ENCODE measurements around the gene BMF. TPM values are rescaled to one million over a fixed set of nuclear protein-coding genes. Genes with fewer than 3 reads are reported as not detected.
"Not testable (repeated sequence)": the region's sequence is repeated elsewhere in the genome, so short reads cannot be mapped to it uniquely, and the experiment has no call there.

Gene BMF
- total and polyA plus RNA-seq, 2 of the 4 experiments (the other 2 are of a cell fraction): 2.4 to 2.9 TPM

DNA sequence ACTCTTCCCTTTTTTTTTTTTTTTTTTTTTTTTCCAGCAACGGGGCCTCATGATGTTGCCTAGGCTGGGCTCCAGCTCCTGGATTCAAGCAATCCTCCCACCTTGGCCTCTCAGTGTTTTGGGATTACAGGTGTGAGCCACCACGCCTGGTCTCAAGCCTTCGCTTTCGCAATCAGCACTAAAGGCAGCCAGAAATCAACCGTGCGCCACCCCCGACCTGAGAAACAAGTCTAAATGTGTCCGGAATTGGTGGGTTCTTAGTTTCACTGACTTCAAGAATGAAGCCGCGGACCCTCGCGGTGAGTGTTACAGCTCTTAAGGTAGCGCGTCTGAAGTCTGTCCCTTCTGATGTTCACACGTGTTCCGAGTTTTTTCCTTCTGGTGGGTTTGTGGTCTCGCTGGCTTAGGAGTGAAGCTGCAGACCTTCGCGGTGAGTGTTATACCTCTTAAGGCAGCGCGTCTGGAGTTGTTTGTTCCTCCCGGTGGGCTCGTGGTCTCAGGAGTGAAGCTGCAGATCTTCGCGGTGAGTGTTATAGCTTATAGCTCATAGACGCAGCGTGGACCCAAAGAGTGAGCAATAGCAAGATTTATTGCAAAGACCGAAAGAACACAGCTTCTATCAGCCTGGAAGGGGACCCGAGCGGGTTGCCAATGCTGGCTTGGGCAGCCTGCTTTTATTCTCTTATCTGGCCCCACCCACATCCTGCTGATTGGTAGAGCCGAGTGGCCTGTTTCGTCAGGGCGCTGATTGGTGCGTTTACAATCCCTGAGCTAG is 34.8 kb downstream of the BMF start:
- H3K4me1 ChIP-seq (ENCODE audit: control insufficient read depth, insufficient read depth, low read length); H3K79me1 ChIP-seq (ENCODE audit: low read depth in 1 of 2, low read length in 2 of 2); H4K8ac ChIP-seq (ENCODE audit: low read depth in 2 of 2, low read length in 2 of 2); H4K20me1 ChIP-seq (ENCODE audit: insufficient read depth, low read length); H3K4me3 ChIP-seq (ENCODE audit: insufficient read depth, low read depth, low read length); H3K56ac ChIP-seq (ENCODE audit: extremely low read depth, insufficient read depth, low read length); H3K9me3 ChIP-seq (ENCODE audit: control insufficient read depth, insufficient read depth, low read length); H3K9me1 ChIP-seq (ENCODE audit: insufficient read depth, low read length); intact Hi-C loops (cut with micrococcal nuclease); H2AFZ ChIP-seq (replicated peaks; ENCODE audit: low read length, poor library complexity); H3K27me3 ChIP-seq (ENCODE audit: control insufficient read depth, insufficient read depth, low read length); H4K5ac ChIP-seq (ENCODE audit: low read depth, low read length); H2BK20ac ChIP-seq (ENCODE audit: low read depth, low read length); H2AK5ac ChIP-seq (ENCODE audit: low read depth, low read length); H3K18ac ChIP-seq (ENCODE audit: low read depth, low read length); BruUV-seq (replicated peaks); H3K27ac ChIP-seq (ENCODE audit: insufficient read depth, low read length); H2BK120ac ChIP-seq (ENCODE audit: low read depth, low read length); dilution Hi-C loops (cut with HindIII; ENCODE audit: low sequenced_read_pairs, unreplicated experiment); ATAC-seq (ENCODE audit: low read depth); H2BK15ac ChIP-seq (ENCODE audit: low read depth, low read length); CTCF ChIA-PET; DNase-seq; H3K36me3 ChIP-seq (ENCODE audit: control insufficient read depth, insufficient read depth, low read length); H3K4me2 ChIP-seq (ENCODE audit: low read depth, low read length); H3K23ac ChIP-seq (ENCODE audit: low read depth, low read length); H2BK5ac ChIP-seq (ENCODE audit: low read depth, low read length, poor library complexity, severe bottlenecking); H3K4ac ChIP-seq (ENCODE audit: low read depth, low read length); in situ Hi-C loops (cut with MboI; ENCODE audit: low sequenced_read_pairs); H2AK9ac ChIP-seq (replicated peaks; ENCODE audit: low read depth, low read length, poor library complexity); H4K91ac ChIP-seq (ENCODE audit: insufficient read depth, low read depth, low read length); POLR2A ChIA-PET (ENCODE audit: unreplicated experiment); H3K14ac ChIP-seq (replicated peaks; ENCODE audit: low read depth, low read length); H3K9ac ChIP-seq (ENCODE audit: low read depth, low read length): not testable (repeated sequence)
- TF ChIP-seq CEBPB (IDR thresholded peaks at IDR 0.05; ENCODE audit: low read depth, low read length): peak; percentile 39; the same call in 1 of the 2 replicates
- 90% methylated on average over 6 of the region's 34 CpGs; no CpG with 5 or more reads in 1 of the 2 experiments for WGBS, 2 experiments (ENCODE audit: extremely low coverage in 2 of 2, insufficient read length in 1 of 2)
